SK-N-SH treated with all-trans-retinoic acid at 6 μM for 48 hours (cell line): ENCODE results near the gene AQP12A.

Experiments
- CREB5 ChIP-seq: fragments of 250-450 bp; sonication (Bioruptor Pico); IDR thresholded peaks from 2 replicates; pipeline ENCODE4 v1.5.1; 2020; ENCODE audit warnings: low read depth, mild to moderate bottlenecking, moderate library complexity
- RARB ChIP-seq: fragments of 250-450 bp; sonication (Bioruptor Pico); IDR thresholded peaks from 2 replicates; pipeline ENCODE4 v1.8.0; 2021; ENCODE audit warnings: mild to moderate bottlenecking, moderate library complexity
- TSHZ2 ChIP-seq: fragments of 250-450 bp; sonication (Bioruptor Pico); IDR thresholded peaks from 2 replicates; pipeline ENCODE4 v1.5.0; 2020; ENCODE audit warnings: mild to moderate bottlenecking, moderate library complexity
- ZFP3 ChIP-seq: fragments of 250-450 bp; sonication (Bioruptor Pico); IDR thresholded peaks from 2 replicates; pipeline ENCODE4 v1.5.0; 2020; ENCODE audit warnings: mild to moderate bottlenecking, moderate library complexity

- TF ChIP-seq RARB (CRISPR knock-in tag) (no peak), ZFP3 (no peak), TSHZ2 (CRISPR knock-in tag) (no peak), CREB5 (CRISPR knock-in tag) (no peak)
Measured at GRCh38 chr2:240708457-240708856, 16.8 kb downstream of the AQP12A start.
